ENCODE data around the gene SEC62.
"Not testable (repeated sequence)": the region's sequence is repeated elsewhere in the genome, so short reads cannot be mapped to it uniquely, and the experiment has no call there.

Gene SEC62

DNA sequence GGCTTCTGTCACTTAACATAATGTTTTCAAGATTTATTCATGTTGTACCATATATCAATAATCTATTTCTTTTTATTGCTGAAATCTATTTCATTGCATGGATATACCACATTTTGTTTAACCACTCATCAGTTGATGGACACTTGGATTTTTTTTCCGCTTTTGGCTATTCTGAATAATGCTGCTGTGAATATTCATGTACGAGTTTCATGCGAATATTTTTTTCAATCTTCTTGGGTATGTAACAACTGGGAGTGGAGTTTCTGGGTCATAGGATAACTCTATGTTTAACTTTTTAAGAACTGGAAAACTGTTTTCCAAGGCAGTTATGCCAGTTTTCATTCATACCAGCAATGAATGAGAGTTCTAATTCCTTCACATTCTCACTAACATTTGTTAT, 49.5 kb downstream of the SEC62 start:
- no peak for DNase-seq (ENCODE audit: low spot score)

DNA sequence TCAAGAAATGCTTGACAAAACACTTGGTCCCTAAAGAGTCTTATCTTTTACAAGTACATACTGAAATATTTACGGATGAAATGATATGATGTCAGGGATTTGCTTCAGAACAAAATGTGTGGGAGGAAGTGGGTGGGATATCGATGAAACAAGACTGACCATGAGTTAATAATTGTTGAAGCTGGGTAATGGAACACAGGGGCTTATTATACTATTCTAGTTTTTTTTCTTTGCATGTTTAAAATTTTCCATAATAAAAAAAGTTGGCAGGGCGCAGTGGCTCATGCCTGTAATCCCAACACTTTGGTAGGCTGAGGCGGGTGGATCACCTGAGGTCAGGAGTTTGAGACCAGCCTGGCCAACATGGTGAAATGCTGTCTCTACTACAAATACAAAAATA, 52.7 kb downstream of the SEC62 start:
- DNase-seq (ENCODE audit: low spot score) = not testable (repeated sequence)

DNA sequence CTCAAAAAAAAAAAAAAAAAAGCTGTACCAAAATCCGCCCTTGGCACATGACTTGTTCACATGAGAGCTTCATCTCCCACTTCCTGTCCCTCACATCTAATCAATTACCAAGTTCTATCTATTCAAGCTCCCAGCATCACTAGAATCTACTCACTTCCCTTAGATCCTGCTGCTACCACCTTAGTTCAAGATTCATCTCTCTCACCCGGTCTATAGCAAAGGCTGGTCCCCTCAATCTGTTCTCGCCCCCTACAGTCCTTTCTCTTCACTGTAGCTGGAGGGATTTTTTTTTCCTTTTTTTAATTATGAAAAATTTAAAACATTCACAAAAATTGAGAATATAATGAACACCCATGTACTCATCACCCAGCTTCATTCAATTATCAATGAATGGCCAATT, 54.5 kb downstream of the SEC62 start:
- no peak for DNase-seq (ENCODE audit: low spot score)

DNA sequence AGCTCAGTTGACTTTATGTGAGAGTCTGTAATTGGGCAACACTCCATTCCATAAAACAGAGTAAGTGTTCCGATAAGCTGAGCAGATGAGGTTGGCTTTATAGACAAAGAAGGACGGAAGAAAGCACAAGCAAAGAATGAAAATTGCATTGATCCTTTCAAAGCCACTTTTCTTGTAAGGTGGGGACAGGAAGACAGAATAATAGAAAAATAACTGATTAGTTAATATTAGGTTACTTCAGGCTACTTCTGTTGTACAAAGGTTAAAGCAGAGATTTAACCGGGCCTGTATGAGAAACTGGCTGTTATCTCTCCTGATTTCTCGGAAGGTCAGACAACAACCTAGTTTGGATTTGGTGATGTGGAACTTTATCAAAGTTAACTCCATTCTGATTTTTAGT, 55.7 kb downstream of the SEC62 start:
- no peak for DNase-seq (ENCODE audit: low spot score)

DNA sequence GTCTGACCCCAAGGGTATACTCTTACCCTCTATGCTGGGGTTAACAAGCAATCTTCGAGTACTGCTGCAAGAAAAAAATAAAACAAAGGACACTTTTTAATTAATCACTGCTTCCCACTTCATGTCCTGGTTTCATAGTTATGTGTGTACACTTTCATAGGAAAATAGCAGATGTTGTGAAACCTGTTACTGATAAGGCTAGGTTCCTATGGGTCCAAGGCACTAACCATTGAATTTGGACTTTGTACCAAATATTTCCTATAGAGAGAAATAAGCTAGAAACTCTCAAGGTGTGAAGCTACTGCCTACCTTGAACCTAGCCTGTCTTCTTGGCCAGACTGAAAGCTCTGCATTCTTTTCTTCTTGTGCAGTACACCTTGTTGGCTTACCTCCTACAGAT, 56.6 kb downstream of the SEC62 start:
- no peak for DNase-seq (ENCODE audit: low spot score)

DNA sequence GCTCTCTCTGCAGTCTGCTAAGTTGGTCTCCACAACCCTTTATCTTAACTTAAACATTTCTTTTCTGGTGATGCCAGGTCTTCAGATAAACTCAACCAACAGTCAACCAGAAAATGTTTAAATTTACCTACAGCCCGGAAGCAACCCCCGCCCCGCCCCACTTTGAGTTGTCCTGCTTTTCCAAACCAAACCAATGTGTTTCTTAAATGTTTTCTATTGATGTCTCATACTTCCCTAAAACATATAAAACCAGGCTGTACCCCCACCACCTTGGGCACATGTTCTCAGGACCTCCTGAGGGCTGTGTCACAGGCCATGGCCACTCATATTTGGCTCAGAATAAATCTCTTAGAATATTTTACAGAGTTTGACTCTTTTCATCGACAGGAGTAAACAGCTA, 58.0 kb downstream of the SEC62 start:
- DNase-seq (ENCODE audit: low spot score) = no peak

DNA sequence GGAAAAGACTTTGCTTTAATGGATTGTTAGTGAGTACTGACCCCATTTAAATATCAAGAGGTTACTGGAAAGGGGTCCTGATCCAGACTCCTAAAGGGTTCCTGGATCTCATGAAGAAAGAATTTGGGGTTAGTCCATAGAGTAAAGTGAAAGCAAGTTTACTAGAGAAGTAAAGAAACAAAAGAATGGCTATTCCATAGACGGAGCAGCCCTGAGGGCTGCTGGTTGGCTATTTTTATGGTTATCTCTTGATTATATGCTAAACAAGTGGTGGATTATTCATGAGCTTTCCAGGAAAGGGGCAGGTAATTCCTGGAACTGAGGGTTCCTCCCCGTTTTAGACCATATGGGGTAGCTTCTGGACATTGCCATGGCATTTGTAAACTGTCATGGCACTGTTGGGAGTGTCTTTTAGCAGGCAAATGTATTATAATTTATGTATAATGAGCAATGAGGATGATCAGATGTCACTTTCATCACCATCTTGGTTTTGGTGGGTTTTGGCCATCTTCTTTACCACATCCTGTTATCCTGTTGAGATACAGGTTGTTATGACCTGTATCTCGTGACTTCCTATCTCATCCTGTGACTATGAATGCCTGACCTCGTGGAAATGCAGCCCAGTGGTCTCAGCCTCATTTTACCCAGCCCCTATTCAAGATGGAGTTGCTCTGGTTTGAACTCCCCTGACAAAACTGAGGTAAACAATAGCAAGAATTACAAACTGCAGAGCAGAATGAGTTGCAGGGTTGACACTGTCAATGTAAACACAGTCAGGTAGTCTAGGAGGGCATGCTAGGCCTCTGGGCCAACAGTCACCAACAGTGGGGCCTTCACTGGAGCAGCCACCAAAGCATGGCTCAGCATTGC, 60.9 kb downstream of the SEC62 start:
- DNase-seq (ENCODE audit: low spot score) = no peak

DNA sequence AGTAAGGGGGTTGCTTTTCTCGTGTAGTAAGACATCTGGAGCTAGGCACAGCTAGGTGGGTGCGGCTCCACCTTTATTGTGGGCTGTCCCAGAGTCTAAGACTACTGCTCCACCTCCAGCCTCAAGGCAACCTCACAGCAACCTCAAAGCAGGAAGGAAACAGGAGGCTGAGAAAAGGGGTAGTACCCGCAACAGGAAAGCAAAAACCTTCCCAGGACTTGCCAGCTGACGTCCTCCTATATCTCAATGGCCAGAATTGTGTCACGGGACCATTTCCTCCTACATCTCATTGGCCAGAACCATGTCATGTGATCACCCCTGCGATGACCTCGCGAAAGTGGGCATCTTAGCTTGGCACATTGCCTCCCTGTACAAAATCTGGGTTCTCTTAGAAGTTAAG, 66.9 kb downstream of the SEC62 start:
- no peak for DNase-seq (ENCODE audit: low spot score)

DNA sequence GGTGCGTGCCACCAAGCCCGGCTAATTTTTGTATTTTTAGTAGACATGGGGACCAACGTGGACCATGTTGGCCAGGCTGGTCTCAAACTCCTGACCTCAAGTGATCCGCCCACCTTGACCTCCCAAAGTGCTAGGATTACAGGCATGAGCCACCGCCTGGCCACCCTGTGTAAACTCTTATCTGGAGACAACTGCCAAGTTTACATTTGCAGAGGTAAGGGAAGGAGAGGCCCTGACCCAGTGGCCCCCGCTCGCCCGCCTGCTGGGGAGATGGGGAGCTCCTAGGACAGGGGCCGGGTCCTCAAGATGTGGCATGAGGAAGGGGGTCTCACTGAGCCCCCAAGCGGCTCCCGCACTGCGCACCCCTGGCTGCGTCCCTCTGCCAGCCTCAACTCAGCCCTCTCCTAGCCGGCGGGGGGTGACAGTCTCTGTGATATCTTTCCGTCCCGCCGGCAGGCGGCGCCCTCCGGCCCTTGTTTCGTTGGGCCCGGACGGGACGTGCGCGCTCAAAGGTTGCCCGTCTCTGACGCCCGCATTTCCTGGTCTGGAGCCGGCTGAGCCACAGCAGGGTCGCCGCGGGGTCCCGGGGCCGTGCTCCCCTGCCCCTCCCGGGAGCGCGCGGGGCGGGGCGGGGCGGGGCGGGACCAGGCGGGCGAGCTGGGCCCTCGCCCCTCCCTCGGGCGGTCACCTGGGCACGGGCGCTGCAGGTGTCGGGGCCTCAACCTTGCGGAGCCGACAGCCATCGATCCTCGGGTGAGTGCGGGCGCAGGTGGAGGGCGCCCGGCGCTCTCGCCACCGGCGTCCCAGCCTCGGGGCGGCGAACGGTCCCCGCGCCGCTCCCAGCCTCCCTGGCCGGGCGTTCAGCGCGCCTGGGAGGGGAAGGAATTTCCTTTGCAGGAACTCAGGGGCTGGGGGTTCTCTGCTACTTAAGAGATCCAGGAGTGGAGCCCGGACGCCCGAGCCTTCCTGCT, 71.1 kb downstream of the SEC62 start, which contains the start of gene GPR160:
Gene GPR160, plus strand, starts transcription at position 533 of the 971 bp plus-strand sequence. CDS start 45,978 bp downstream, outside the sequence.
- peak; percentile 58 for DNase-seq (ENCODE audit: low spot score)

DNA sequence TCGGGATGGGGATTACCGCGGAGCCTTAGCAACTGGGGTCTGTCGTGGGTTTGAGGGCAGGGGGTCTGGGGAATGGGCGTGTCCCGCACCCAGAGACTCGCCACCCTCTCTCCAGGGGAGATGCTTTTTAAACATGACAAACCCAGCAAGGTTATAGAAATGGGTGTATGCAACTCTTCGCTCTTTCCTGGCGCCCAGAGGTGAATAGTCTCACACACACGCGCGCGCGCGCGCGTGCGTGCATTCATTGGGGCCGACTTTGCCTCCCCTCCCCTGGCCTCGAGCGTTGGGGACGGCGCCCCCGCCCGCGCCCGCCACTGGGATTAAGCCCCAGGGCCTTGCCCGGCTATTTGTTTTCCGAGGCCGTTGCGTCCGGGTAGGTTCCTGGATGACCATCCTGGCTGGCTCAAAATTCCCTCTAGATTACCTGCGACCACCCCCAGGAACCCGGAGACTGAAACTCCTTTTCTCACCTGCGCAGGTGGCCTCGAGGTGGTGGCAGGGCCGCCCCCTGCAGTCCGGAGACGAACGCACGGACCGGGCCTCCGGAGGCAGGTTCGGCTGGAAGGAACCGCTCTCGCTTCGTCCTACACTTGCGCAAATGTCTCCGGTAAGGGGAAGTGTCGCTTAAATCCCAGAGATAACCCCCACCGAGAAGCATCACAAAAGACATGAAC, 72.0 kb downstream of the SEC62 start:
- no peak for DNase-seq (ENCODE audit: low spot score)

DNA sequence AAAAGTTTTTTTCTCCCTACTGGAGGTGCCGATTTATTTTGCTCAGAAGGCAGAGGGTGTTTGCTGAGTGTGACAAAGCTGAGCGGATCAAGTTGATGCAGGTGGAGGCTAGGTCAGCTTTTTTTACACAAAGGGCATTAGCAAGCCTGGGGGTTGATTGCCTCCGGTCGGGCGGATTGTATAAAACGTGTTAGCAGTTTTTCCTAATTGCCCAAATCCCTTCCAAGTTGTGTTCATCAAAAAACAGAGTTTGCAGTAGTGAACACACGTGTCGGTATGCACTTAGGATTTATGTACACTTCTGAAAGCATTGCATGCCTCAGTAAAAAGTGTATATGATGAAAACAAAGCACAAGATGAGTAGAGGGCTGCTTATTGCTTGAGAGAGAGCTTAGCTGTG, 73.8 kb downstream of the SEC62 start:
- no peak for DNase-seq (ENCODE audit: low spot score)

DNA sequence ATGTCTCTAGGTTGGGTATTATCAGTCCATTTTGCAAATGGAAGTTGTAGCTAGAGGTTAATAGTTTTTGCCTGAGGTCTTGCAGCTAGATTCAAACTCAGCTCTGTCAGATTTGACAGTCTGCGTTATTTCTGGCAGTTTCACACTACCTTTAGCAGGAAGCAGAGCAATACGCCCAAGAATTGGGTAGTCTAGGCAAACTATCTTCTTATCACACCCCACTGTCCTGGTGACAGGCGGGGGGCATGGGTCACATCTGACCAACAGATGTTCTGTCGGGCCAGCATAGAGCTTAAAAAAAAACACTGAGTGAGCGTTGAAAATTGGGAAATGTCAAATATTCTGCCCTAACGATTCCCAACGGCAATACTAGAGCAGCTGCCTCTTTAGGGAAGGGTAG, 76.9 kb downstream of the SEC62 start:
- DNase-seq (ENCODE audit: low spot score) = no peak

DNA sequence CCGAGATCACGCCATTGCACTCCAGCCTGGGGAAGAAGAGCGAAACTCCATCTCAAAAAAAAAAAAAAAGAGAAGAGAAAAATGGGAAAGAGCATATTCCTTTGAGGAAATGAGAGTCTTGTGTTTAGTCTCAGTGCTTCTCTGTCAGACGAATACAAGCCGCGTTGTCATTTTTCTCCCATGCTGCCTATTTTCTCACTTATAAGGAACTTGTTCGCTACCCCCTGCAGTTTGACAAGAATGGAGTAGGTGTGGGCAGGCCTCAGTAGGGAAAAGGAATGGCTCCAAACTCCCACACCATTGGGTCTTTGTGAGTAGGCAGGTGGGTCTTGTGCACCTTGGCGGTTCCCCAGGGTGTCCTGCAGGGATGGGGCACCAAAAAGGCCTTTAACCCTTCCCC, 77.7 kb downstream of the SEC62 start:
- DNase-seq (ENCODE audit: low spot score) = no peak

DNA sequence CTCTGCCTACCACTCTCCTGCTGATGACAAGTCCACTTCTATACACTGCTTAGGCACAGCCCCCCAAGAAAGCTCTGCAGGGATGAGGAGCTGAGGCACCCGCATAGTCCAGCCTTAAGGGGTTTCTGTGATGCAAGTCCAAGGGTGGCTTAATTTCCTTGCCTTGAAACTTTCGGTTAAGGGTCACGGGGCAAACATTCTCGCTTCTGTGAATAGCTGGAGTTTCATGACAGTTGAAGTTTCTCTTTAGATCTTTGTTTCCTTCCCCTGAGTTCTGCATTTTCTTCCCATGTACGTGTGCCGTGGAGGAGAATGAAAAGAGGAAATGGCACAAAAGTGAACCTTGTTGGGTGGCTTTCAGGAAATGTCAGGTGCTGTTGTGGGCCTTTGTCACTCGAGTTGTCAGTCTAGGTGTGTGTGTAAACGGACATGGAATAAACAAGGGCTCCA, 78.2 kb downstream of the SEC62 start:
- DNase-seq (ENCODE audit: low spot score) = no peak

DNA sequence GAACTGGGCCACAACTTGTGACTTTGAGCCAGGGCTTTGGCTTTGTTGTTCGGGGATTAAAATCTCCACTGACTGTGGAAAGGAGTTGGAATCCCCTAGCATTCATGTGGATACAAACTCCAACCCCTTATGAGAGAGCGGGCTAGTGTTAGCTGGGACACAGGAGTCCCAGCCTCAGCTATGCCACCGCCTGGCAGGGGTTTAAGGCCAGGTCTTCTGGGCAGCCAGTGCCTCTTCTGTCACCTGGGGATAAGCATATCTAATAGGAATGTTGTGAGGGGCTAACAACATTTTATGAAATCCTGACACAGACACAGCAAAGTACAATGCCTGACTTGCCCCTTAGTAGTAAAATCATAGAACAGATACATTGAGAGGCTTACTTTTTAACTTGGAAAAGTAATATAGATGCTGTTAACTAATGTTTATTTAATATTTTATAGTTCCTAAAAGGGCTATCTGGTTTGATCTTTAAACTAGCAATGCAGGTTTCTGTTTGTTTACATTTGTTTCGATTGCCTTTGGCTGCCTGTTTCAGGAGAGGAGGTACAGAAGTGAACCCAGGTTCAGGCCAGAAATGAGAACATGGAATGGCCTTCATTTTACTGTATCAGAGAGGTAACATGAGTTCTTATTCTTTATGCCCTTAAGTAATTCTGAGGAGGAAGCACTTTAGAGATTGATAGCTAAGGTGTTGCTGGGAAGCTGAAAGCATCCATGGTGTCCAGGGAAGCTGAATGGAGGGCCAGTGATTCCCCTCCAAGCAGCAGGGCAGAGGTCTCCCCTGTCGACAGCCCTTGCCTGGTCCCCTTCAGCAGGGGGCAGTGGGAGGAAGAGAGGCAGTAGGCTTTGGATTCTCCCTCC, 79.9 kb downstream of the SEC62 start:
- DNase-seq (ENCODE audit: low spot score) = no peak

DNA sequence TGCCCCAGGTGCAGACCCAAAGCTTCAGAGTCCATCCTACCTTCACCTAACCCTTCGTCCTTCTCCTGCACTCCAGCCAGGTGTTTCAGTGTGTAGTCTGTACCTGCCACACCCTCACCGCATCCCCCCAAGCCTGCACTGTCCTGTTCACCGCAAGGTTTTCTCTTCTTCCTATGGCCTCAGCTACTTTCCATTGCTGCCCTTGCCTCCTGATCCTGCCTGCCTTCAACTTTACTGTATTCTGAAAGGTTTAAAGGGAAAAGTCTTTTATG, 80.5 kb downstream of the SEC62 start:
- DNase-seq (ENCODE audit: low spot score) = no peak
